HCT116 (cell line): ENCODE measurements around the gene CXCL10. TPM values are rescaled to one million over a fixed set of nuclear protein-coding genes. Genes with fewer than 3 reads are reported as not detected.

ENCODE experiments used
- ATAC-seq: fragments of 200-7000 bp; cut with Tn5 transposase; 2 replicates; pipeline ENCODE4 v1.9.1; 2020; ENCODE audit warnings: mild to moderate bottlenecking, moderate library complexity
- BruUV-seq: library from RNA; stranded (reverse); fragments of 400-500 nt; replicated peaks from 2 replicates; lab custom pipeline; 2021; lab: Mats Ljungman, UMichigan
- CTCF ChIA-PET: fragments of 300-600 bp; sonication (Branson Sonifier 250); formaldehyde crosslinking; loops from one replicate; lab custom pipeline; 2021; ENCODE audit warnings: antibody characterized with exemption; lab: Charles Lee
- POLR2A ChIA-PET: fragments of 300-600, 350-600 bp; sonication (Branson Sonifier 250); formaldehyde crosslinking; loops from one replicate; lab custom pipeline; 2021; ENCODE audit warnings: antibody characterized with exemption; lab: Charles Lee
- RAD21 ChIA-PET, 2 experiments: fragments of 300-600 bp; sonication (Branson Sonifier 250); formaldehyde crosslinking; loops; one replicate each; lab custom pipeline; 2023; ENCODE audit warnings: low total read pairs in 2 of 2; ENCODE audit not compliant: uncharacterized antibody in 2 of 2, unreplicated experiment in 2 of 2, low non-redundant PET in 1 of 2; lab: Charles Lee
- DNase-seq: peaks from one replicate; pipeline ENCODE4 v3.0.0-alpha.2; 2010; ENCODE audit warnings: low read depth, low spot score
- H2AFZ ChIP-seq: fragments of 200-600 bp; shearing (Covaris generic), sonication (generic); 2 replicates; pipeline ENCODE4 v1.6.1; 2017; ENCODE audit warnings: low read depth, mixed run types, mixed read lengths, antibody characterized with exemption, low read length; ENCODE audit not compliant: poor library complexity, severe bottlenecking
- H3K27ac ChIP-seq: 2 replicates; pipeline ENCODE4 v1.5.1; 2012; ENCODE audit warnings: low read depth, low read length
- H3K27me3 ChIP-seq: fragments of 200-600 bp; sonication (generic); 2 replicates; pipeline ENCODE4 v1.6.1; 2016; ENCODE audit warnings: mixed run types, low read length, mixed read lengths; ENCODE audit not compliant: insufficient read depth
- H3K36me3 ChIP-seq, 2 experiments: fragments of 200-500 bp in 1 of 2; fragments of 200-600 bp in 1 of 2; sonication (Bioruptor generic) in 1 of 2; sonication (generic) in 1 of 2; 2 replicates each; pipeline versions ENCODE4 v1.5.1 to v1.6.1; 2014 to 2016; ENCODE audit warnings: low read length in 2 of 2, inconsistent platforms in 1 of 2, mixed read lengths in 1 of 2, mixed run types in 1 of 2; ENCODE audit not compliant: insufficient read depth in 2 of 2, control insufficient read depth in 1 of 2
- H3K4me1 ChIP-seq, 2 experiments: fragments of 200-600 bp in 1 of 2; sonication (generic) in 1 of 2; 2 replicates each; pipeline versions ENCODE4 v1.5.1 to v1.6.1; 2012 to 2017; ENCODE audit warnings: low read length in 2 of 2, inconsistent platforms in 1 of 2, mild to moderate bottlenecking in 1 of 2, mixed read lengths in 1 of 2, mixed run types in 1 of 2, moderate library complexity in 1 of 2; ENCODE audit not compliant: insufficient read depth in 2 of 2, control insufficient read depth in 1 of 2
- H3K4me2 ChIP-seq: fragments of 200-600 bp; sonication (generic); 2 replicates; pipeline ENCODE4 v1.6.1; 2017; ENCODE audit warnings: mixed run types, low read length, mixed read lengths
- H3K4me3 ChIP-seq, 2 experiments: fragments of 200-600 bp in 1 of 2; sonication (generic) in 1 of 2; replicated peaks in 1 of 2; 2 replicates each; pipeline ENCODE4 v1.5.1; 2011 to 2016; ENCODE audit warnings: low read length in 2 of 2, control low read depth in 1 of 2, low read depth in 1 of 2, mild to moderate bottlenecking in 1 of 2, mixed read lengths in 1 of 2, mixed run types in 1 of 2
- H3K79me2 ChIP-seq: fragments of 200-600 bp; sonication (generic); 2 replicates; pipeline ENCODE4 v1.6.1; 2017; ENCODE audit warnings: mild to moderate bottlenecking, mixed run types, low read length, moderate library complexity, mixed read lengths; ENCODE audit not compliant: insufficient read depth
- H3K9ac ChIP-seq: fragments of 200-600 bp; sonication (generic); 2 replicates; pipeline ENCODE4 v1.6.1; 2016; ENCODE audit warnings: low read length, mixed read lengths
- H3K9me2 ChIP-seq: fragments of 200-600 bp; sonication (generic), shearing (Covaris generic); 2 replicates; pipeline ENCODE4 v1.6.1; 2017; ENCODE audit warnings: mixed run types, mild to moderate bottlenecking, moderate library complexity; ENCODE audit not compliant: insufficient read depth
- H3K9me3 ChIP-seq, 2 experiments: fragments of 200-500 bp in 1 of 2; fragments of 200-600 bp in 1 of 2; sonication (Bioruptor generic) in 1 of 2; sonication (generic) in 1 of 2; 2 replicates each; pipeline ENCODE4 v1.6.1; 2014 to 2017; ENCODE audit warnings: low read length in 2 of 2, mixed read lengths in 2 of 2, inconsistent platforms in 1 of 2, low read depth in 1 of 2, mild to moderate bottlenecking in 1 of 2, mixed run types in 1 of 2, moderate library complexity in 1 of 2; ENCODE audit not compliant: control insufficient read depth in 1 of 2, insufficient read depth in 1 of 2
- H4K20me1 ChIP-seq: fragments of 200-600 bp; sonication (generic), shearing (Covaris generic); 2 replicates; pipeline ENCODE4 v1.6.1; 2017; ENCODE audit warnings: mixed run types, mild to moderate bottlenecking, moderate library complexity; ENCODE audit not compliant: insufficient read depth
- CBX3 ChIP-seq: IDR thresholded peaks from 2 replicates; pipeline ENCODE4 v1.6.1; 2012; ENCODE audit warnings: low read depth
- EZH2 ChIP-seq: fragments of 200-600 bp; sonication (generic); IDR thresholded peaks from 2 replicates; pipeline ENCODE4 v1.6.1; 2017; ENCODE audit warnings: antibody characterized with exemption, mixed run types
- EZH2phosphoT487 ChIP-seq: fragments of 200-600 bp; IDR thresholded peaks from 2 replicates; pipeline ENCODE4 v1.6.1; 2018; ENCODE audit warnings: antibody characterized with exemption, borderline replicate concordance
- JUND ChIP-seq: IDR thresholded peaks from 2 replicates; pipeline ENCODE4 v1.6.1; 2012
- POLR2A ChIP-seq: IDR thresholded peaks from 2 replicates; pipeline ENCODE4 v1.7.0; 2011; ENCODE audit warnings: borderline replicate concordance; ENCODE audit not compliant: insufficient read depth, insufficient read length; ENCODE audit errors: extremely low read depth
- POLR2AphosphoS5 ChIP-seq: IDR thresholded peaks from 2 replicates; pipeline ENCODE4 v1.6.1; 2011; ENCODE audit warnings: mild to moderate bottlenecking, low read depth, low read length, moderate library complexity
- RAD21 ChIP-seq: IDR thresholded peaks from 2 replicates; pipeline ENCODE4 v1.6.1; 2012; ENCODE audit warnings: low read depth, mild to moderate bottlenecking
- SP1 ChIP-seq: IDR thresholded peaks from 2 replicates; pipeline ENCODE4 v1.6.1; 2012; ENCODE audit warnings: low read depth
- ZFX ChIP-seq: fragments of 450-650 bp; IDR thresholded peaks from 2 replicates; pipeline ENCODE4 v1.6.1; 2017
- ZNF274 ChIP-seq: fragments of 200-500 bp; sonication (Bioruptor generic); IDR thresholded peaks from 2 replicates; pipeline ENCODE4 v1.6.1; 2014; ENCODE audit warnings: mild to moderate bottlenecking, low read depth, low read length, inconsistent platforms
- intact Hi-C: fragments of 100-400 bp; cut with micrococcal nuclease; formaldehyde crosslinking; loops from 2 replicates; pipeline ENCODE4 v1.10.0; 2022
- total RNA-seq: library from RNA; stranded (reverse); gene quantifications from one replicate; pipeline ENCODE4 v1.2.1, GENCODE V29; 2021; ENCODE audit not compliant: unreplicated experiment
- TF ChIP-seq, protein P1 (sequence below): IDR thresholded peaks from 2 replicates; pipeline ENCODE4 v1.6.1; 2011; ENCODE audit warnings: mild to moderate bottlenecking, low read length, moderate library complexity; ENCODE audit not compliant: insufficient replicate concordance; ENCODE audit errors: extremely low read depth
- TF ChIP-seq, protein P2 (sequence below), 3 experiments: fragments of 200-600 bp in 1 of 3; sonication (generic) in 1 of 3; IDR thresholded peaks in 2 of 3; conservative IDR thresholded peaks in 1 of 3; 2 replicates each; pipeline ENCODE4 v1.5.1; 2012 to 2017; ENCODE audit warnings: low read depth in 2 of 3, low read length in 2 of 3, antibody characterized with exemption in 1 of 3, borderline replicate concordance in 1 of 3, control low read depth in 1 of 3, mild to moderate bottlenecking in 1 of 3, mixed read lengths in 1 of 3, mixed run types in 1 of 3, moderate library complexity in 1 of 3; ENCODE audit not compliant: insufficient read depth in 1 of 3
- TF ChIP-seq, protein P3 (sequence below): IDR thresholded peaks from 2 replicates; pipeline ENCODE4 v1.6.1; 2012; ENCODE audit warnings: low read depth
- TF ChIP-seq, protein P4 (sequence below): IDR thresholded peaks from 2 replicates; pipeline ENCODE4 v1.6.1; 2012

Gene CXCL10
- total RNA-seq, 1 experiment from 2014 or later: not detected

DNA sequence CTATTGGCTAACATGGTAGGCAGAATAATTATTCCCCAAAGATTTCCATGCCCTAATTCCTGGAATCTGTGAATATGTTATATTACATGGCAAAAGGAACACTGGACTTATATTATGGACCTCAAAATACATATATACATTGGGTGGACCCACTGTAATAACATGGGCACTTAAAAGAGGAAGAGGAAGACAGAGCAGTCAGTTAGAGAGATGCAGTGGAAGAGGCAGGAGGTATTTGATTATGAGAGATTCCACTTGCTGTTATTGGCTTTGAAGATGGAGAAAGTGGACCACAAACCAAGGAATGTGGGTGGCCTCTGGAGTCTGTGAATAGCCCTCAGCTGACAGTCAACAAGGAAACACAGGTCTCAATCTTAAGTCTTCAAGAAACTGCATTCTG lies 37.2 kb upstream of the CXCL10 start (continued):
- TF ChIP-seq, protein P1, sequence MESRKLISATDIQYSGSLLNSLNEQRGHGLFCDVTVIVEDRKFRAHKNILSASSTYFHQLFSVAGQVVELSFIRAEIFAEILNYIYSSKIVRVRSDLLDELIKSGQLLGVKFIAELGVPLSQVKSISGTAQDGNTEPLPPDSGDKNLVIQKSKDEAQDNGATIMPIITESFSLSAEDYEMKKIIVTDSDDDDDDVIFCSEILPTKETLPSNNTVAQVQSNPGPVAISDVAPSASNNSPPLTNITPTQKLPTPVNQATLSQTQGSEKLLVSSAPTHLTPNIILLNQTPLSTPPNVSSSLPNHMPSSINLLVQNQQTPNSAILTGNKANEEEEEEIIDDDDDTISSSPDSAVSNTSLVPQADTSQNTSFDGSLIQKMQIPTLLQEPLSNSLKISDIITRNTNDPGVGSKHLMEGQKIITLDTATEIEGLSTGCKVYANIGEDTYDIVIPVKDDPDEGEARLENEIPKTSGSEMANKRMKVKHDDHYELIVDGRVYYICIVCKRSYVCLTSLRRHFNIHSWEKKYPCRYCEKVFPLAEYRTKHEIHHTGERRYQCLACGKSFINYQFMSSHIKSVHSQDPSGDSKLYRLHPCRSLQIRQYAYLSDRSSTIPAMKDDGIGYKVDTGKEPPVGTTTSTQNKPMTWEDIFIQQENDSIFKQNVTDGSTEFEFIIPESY: no peak
- TF ChIP-seq POLR2A (no peak), CBX3 (no peak), ZFX (no peak)
- TF ChIP-seq, protein P2, sequence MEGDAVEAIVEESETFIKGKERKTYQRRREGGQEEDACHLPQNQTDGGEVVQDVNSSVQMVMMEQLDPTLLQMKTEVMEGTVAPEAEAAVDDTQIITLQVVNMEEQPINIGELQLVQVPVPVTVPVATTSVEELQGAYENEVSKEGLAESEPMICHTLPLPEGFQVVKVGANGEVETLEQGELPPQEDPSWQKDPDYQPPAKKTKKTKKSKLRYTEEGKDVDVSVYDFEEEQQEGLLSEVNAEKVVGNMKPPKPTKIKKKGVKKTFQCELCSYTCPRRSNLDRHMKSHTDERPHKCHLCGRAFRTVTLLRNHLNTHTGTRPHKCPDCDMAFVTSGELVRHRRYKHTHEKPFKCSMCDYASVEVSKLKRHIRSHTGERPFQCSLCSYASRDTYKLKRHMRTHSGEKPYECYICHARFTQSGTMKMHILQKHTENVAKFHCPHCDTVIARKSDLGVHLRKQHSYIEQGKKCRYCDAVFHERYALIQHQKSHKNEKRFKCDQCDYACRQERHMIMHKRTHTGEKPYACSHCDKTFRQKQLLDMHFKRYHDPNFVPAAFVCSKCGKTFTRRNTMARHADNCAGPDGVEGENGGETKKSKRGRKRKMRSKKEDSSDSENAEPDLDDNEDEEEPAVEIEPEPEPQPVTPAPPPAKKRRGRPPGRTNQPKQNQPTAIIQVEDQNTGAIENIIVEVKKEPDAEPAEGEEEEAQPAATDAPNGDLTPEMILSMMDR (IDR thresholded peaks at IDR 0.05 in 2 of 3, conservative IDR thresholded peaks at IDR 0.05 in 1 of 3; ENCODE audit: borderline replicate concordance in 1 of 3, insufficient read depth in 1 of 3, low read depth in 2 of 3, low read length in 2 of 3): no peak
- TF ChIP-seq, all 23 proteins: peak for 0

DNA sequence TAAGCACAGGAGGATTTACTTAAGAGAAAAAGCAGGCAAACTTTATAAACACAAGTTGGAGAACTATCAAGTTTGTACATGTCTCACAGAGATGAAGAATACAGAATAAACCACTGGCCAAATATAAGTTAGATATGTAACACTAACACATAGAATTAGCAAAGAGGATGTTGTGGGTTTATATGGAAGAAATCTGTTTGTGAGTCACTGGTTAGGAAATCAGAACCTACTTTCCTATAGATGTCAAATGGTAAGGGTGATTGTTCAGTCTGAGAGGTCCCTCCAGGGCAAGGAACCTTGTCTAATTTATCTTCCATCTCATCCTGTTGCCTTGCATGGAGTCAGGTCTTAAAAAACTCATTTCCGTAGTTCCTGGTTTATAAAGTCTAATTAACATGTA lies 36.5 kb upstream of the CXCL10 start:
- no peaks in the 10 kb centered on the region for H3K79me2 ChIP-seq
- ChIA-PET POLR2A (no interaction called here), CTCF (interaction anchor here (1.7 to 2.0 kb wide), 2 partner anchors 27 to 64 kb away, joined by 4 to 6 read pairs; no protein-coding TSS in a partner anchor), RAD21 (no interaction called here)
- peaks cover 19% of the 10 kb centered on the region; the same call in 1 of the 2 replicates for H3K27me3 ChIP-seq
- H3K9me3 ChIP-seq: no peaks in the 10 kb centered on the region
- H3K4me1 ChIP-seq: no peaks in the 10 kb centered on the region
- DNase-seq: no peak
- no peaks in the 10 kb centered on the region for H3K9me2 ChIP-seq
- no TSS peak for BruUV-seq
- no peak overlapping the region for H3K4me3 ChIP-seq
- intact Hi-C loops: loop anchor here (5.0 kb wide), 1 partner anchor 157 kb away; the partner anchor contains the start of gene PPEF2
- no peak overlapping the region for H3K4me2 ChIP-seq
- H3K27ac ChIP-seq: no peak overlapping the region
- no peak overlapping the region for H3K9ac ChIP-seq
- no peak for ATAC-seq
- H2AFZ ChIP-seq: no peak overlapping the region
- H3K36me3 ChIP-seq: no peaks in the 10 kb centered on the region
- H4K20me1 ChIP-seq: no peaks in the 10 kb centered on the region
- no peak for TF ChIP-seq ZFX
- no peak for TF ChIP-seq EZH2phosphoT487
- TF ChIP-seq, protein P3, sequence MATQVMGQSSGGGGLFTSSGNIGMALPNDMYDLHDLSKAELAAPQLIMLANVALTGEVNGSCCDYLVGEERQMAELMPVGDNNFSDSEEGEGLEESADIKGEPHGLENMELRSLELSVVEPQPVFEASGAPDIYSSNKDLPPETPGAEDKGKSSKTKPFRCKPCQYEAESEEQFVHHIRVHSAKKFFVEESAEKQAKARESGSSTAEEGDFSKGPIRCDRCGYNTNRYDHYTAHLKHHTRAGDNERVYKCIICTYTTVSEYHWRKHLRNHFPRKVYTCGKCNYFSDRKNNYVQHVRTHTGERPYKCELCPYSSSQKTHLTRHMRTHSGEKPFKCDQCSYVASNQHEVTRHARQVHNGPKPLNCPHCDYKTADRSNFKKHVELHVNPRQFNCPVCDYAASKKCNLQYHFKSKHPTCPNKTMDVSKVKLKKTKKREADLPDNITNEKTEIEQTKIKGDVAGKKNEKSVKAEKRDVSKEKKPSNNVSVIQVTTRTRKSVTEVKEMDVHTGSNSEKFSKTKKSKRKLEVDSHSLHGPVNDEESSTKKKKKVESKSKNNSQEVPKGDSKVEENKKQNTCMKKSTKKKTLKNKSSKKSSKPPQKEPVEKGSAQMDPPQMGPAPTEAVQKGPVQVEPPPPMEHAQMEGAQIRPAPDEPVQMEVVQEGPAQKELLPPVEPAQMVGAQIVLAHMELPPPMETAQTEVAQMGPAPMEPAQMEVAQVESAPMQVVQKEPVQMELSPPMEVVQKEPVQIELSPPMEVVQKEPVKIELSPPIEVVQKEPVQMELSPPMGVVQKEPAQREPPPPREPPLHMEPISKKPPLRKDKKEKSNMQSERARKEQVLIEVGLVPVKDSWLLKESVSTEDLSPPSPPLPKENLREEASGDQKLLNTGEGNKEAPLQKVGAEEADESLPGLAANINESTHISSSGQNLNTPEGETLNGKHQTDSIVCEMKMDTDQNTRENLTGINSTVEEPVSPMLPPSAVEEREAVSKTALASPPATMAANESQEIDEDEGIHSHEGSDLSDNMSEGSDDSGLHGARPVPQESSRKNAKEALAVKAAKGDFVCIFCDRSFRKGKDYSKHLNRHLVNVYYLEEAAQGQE: no peak
- TF ChIP-seq SP1: no peak
- no peak for TF ChIP-seq JUND
- TF ChIP-seq POLR2AphosphoS5: no peak
- no peak for TF ChIP-seq EZH2
- TF ChIP-seq, protein P2 (IDR thresholded peaks at IDR 0.05 in 2 of 3, conservative IDR thresholded peaks at IDR 0.05 in 1 of 3; ENCODE audit: borderline replicate concordance in 1 of 3, insufficient read depth in 1 of 3, low read depth in 2 of 3, low read length in 2 of 3): no peak
- no peak for TF ChIP-seq POLR2A
- TF ChIP-seq, protein P4, sequence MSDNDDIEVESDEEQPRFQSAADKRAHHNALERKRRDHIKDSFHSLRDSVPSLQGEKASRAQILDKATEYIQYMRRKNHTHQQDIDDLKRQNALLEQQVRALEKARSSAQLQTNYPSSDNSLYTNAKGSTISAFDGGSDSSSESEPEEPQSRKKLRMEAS: no peak
- TF ChIP-seq RAD21: no peak
- TF ChIP-seq ZNF274: no peak
